ENCODE data around the gene TTYH1. TPM values are rescaled to one million over a fixed set of nuclear protein-coding genes. Genes with fewer than 3 reads are reported as not detected.
"Not testable (repeated sequence)": the region's sequence is repeated elsewhere in the genome, so short reads cannot be mapped to it uniquely, and the experiment has no call there.

The TTYH1 gene
- total and polyA plus RNA-seq, 2 donors (not counting 1 experiment from before 2014, with no cell fraction given): not detected

GRCh38 chr19:54464630-54465425, 49.6 kb downstream of the TTYH1 start:
- peak overlapping the region; percentile 83 for H3K4me2 ChIP-seq (ENCODE audit: extremely low read depth, insufficient read depth, low read length)
- no peaks in the 10 kb centered on the region for H3K27me3 ChIP-seq (ENCODE audit: control insufficient read depth, insufficient read depth, low read length)
- H3K27ac ChIP-seq (ENCODE audit: insufficient read depth, low read length): peak overlapping the region; percentile 96
- H4K20me1 ChIP-seq (ENCODE audit: control insufficient read depth, extremely low read depth, insufficient read depth, low read length): no peaks in the 10 kb centered on the region
- H3K9ac ChIP-seq (ENCODE audit: insufficient read depth, low read length): peak overlapping the region; percentile 38
- peak overlapping the region; percentile 37 to 69 (median 58) for H3K4me3 ChIP-seq (replicated peaks in 1 of 4; ENCODE audit: control extremely low read depth in 1 of 4, insufficient read depth in 1 of 4, low read depth in 3 of 4, low read length in 4 of 4)
- H3K4me1 ChIP-seq (ENCODE audit: control insufficient read depth, extremely low read depth, insufficient read depth, low read length): peaks cover 22% of the 10 kb centered on the region
- DNase-seq (ENCODE audit: low read depth in 2 of 2): peak; percentile 81 to 87
- H3K79me2 ChIP-seq (ENCODE audit: control insufficient read depth, insufficient read depth, low read length): peaks cover 11% of the 10 kb centered on the region
- H3K36me3 ChIP-seq (ENCODE audit: control insufficient read depth, insufficient read depth, low read length): peaks cover 18% of the 10 kb centered on the region
- TF ChIP-seq CTCF (conservative IDR thresholded peaks at IDR 0.05 in 1 of 2, IDR thresholded peaks at IDR 0.05 in 1 of 2; ENCODE audit: low read depth in 1 of 2, low read length in 2 of 2) (no peak), EZH2 (IDR thresholded peaks at IDR 0.05; ENCODE audit: low read length, missing control alignments) (no peak)
- H2AFZ ChIP-seq (ENCODE audit: low read length): peak overlapping the region; percentile 31
- H3K9me3 ChIP-seq (ENCODE audit: control insufficient read depth, insufficient read depth, low read depth, low read length): no peaks in the 10 kb centered on the region

GRCh38 chr19:54465426-54466109, 50.3 kb downstream of the TTYH1 start:
- H4K20me1 ChIP-seq (ENCODE audit: control insufficient read depth, extremely low read depth, insufficient read depth, low read length): no peaks in the 10 kb centered on the region
- H3K4me3 ChIP-seq (replicated peaks in 1 of 4; ENCODE audit: control extremely low read depth in 1 of 4, insufficient read depth in 1 of 4, low read depth in 3 of 4, low read length in 4 of 4): no peak overlapping the region
- H3K27me3 ChIP-seq (ENCODE audit: control insufficient read depth, insufficient read depth, low read length): no peaks in the 10 kb centered on the region
- H3K36me3 ChIP-seq (ENCODE audit: control insufficient read depth, insufficient read depth, low read length): peaks cover 16% of the 10 kb centered on the region
- TF ChIP-seq CTCF (conservative IDR thresholded peaks at IDR 0.05 in 1 of 2, IDR thresholded peaks at IDR 0.05 in 1 of 2; ENCODE audit: low read depth in 1 of 2, low read length in 2 of 2) (no peak), EZH2 (IDR thresholded peaks at IDR 0.05; ENCODE audit: low read length, missing control alignments) (no peak)
- H3K79me2 ChIP-seq (ENCODE audit: control insufficient read depth, insufficient read depth, low read length): peaks cover 6% of the 10 kb centered on the region
- H3K9ac ChIP-seq (ENCODE audit: insufficient read depth, low read length): no peak overlapping the region
- H3K9me3 ChIP-seq (ENCODE audit: control insufficient read depth, insufficient read depth, low read depth, low read length): no peaks in the 10 kb centered on the region
- H3K27ac ChIP-seq (ENCODE audit: insufficient read depth, low read length): no peak overlapping the region
- H3K4me2 ChIP-seq (ENCODE audit: extremely low read depth, insufficient read depth, low read length): no peak overlapping the region
- peaks cover 22% of the 10 kb centered on the region for H3K4me1 ChIP-seq (ENCODE audit: control insufficient read depth, extremely low read depth, insufficient read depth, low read length)
- no peak overlapping the region for H2AFZ ChIP-seq (ENCODE audit: low read length)
- no peak for DNase-seq (ENCODE audit: low read depth in 2 of 2)

- Histone ChIP-seq H3K4me1 (ENCODE audit: control insufficient read depth, extremely low read depth, insufficient read depth, low read length) (peaks cover 21% of the 10 kb centered on the region), H3K36me3 (ENCODE audit: control insufficient read depth, insufficient read depth, low read length) (peaks cover 12% of the 10 kb centered on the region)
- H4K20me1 ChIP-seq (ENCODE audit: control insufficient read depth, extremely low read depth, insufficient read depth, low read length); H3K4me2 ChIP-seq (ENCODE audit: extremely low read depth, insufficient read depth, low read length); H3K9me3 ChIP-seq (ENCODE audit: control insufficient read depth, insufficient read depth, low read depth, low read length); H3K27ac ChIP-seq (ENCODE audit: insufficient read depth, low read length); H2AFZ ChIP-seq (ENCODE audit: low read length); H3K4me3 ChIP-seq (replicated peaks in 1 of 4; ENCODE audit: control extremely low read depth in 1 of 4, insufficient read depth in 1 of 4, low read depth in 3 of 4, low read length in 4 of 4); H3K79me2 ChIP-seq (ENCODE audit: control insufficient read depth, insufficient read depth, low read length); DNase-seq (ENCODE audit: low read depth in 2 of 2); H3K27me3 ChIP-seq (ENCODE audit: control insufficient read depth, insufficient read depth, low read length); H3K9ac ChIP-seq (ENCODE audit: insufficient read depth, low read length): not testable (repeated sequence)
These were observed 50.8 kb downstream of the TTYH1 start for GRCh38 chr19:54466110-54466480.

All from fibroblast of lung (primary cell).